ENCODE results near the gene CNTFR.
"Not testable (repeated sequence)": the region's sequence is repeated elsewhere in the genome, so short reads cannot be mapped to it uniquely, and the experiment has no call there.

The CNTFR gene

GRCh38 chr9:34589636-34590380, at the start of gene CNTFR:
CNTFR (minus strand) TSS chr9:34589724; CDS start chr9:34568981, 20,743 bp downstream.
- DNase-seq (ENCODE audit: low read depth), result no peak

- DNase-seq (ENCODE audit: low read depth), result not testable (repeated sequence)
Observed at GRCh38 chr9:34639322-34639721, 49.8 kb upstream of the CNTFR start.

DNA sequence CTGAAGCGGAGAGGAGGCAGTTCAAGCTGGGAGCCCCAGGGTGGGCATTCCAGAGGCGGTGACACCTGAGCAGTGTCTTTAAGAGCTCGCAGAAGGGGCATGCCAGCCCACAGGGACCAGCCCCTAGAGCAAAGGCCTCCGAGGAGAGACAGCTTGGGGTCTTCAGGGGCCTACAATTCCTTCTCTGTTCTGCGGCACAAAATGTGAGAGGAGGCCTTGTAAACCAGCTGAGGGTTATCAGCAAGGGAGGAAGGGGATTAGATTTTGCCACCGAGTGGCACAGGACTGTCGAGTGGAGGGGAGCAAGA, 48.6 kb upstream of the CNTFR start:
- DNase-seq (ENCODE audit: low read depth), result no peak

- peak; percentile 91 for DNase-seq (ENCODE audit: low read depth)
Observed at GRCh38 chr9:34637356-34638137, 48.0 kb upstream of the CNTFR start, which contains the start of gene SIGMAR1. SIGMAR1 (minus strand) TSS chr9:34637787; CDS start chr9:34637697, 90 bp downstream.

- DNase-seq (ENCODE audit: low read depth), result no peak
Observed at GRCh38 chr9:34636791-34637355, 47.3 kb upstream of the CNTFR start.

GRCh38 chr9:34635556-34635955, 46.0 kb upstream of the CNTFR start:
- no peak for DNase-seq (ENCODE audit: low read depth)

- no peak for DNase-seq (ENCODE audit: low read depth)
Observed at GRCh38 chr9:34634551-34635248, 45.2 kb upstream of the CNTFR start.

DNA sequence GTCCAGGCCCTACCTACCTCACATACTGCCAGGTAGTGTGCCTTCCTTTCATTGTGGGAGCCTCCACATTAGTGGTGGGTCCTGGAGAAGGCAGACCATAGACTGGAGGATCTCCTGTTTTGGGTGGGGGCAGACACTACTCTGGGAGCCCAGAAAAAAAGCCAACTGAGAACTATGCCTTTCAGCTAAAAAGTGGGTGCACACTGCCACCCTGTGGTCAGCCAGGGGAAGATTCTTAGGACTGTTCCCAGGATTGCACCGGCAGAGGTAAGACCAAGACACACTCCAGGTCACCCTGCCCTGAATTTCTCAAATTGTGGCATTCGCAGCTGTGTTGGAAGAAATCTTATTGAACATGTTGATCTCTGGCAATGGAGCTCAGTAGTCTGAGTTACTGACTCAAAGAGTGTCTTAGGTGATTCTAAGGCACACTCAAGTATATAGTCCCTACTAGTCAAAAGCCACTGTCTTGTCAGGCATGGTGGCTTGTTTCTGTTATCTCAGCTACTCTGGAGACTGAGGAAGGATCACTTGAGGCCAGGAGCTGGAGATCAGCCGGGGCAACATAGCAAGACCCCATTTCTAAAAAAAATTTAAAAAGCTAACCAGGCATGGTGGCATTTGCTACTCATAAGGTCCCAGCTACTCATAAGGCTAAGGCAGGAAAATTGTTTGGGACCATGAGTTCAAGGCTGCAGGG, 44.5 kb upstream of the CNTFR start:
- peak; percentile 61 for DNase-seq (ENCODE audit: low read depth)

DNA sequence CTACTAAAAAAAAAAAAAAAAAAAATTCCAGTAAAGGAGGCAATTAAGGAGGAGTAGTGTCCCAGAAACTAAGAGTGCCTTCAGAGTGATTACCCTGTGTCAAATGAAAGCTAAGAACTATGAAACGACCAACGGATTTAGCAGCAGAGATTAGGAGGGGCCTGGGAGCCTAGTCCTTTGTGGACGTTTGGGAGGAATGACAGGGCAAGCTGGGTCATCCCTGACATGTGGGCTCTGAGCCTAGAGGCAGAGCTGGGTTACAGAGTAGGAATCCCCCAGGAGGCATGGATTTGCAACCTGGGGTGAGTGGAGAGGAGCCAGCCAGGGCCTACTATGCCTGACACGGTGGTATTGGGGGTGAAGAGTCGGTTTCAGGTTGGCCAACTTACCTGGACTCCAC, 43.6 kb upstream of the CNTFR start:
- DNase-seq (ENCODE audit: low read depth), result no peak

DNA sequence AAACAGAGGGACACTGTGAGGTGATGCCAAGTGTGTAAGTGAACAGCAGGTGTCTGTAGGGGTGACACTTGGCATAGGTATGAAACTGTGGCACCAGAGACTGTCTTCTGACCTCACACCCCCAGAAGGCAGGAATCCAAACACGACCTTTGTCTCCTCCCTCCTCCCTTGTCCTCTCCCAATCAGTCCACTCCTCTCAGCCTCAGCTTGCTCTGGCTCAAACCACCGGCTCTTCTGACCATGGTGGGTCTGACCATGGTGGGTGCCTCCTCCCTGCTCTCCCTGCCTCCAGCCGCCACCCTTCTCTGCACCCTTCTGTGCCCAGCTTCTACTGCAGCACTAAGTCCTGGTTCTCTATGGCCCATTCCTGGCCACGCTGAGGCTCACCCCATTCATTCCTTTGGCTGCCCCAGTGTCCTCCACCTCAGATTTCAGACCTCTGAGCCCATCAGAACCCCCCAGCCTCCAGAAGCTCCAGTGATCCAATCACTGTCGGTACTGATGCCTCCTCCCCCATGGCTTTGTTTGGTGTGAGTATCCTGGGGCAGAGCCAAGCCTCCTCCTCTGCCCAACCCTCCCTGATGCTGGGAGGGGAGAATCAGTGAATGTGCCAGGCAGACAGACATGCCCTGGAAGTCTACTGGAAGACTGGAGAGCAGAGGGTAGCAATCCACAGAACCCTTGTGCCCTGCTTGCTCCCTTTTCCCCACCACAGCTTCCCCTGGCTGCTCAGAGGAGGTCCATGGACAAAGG, 41.1 kb upstream of the CNTFR start:
- DNase-seq (ENCODE audit: low read depth), result no peak

DNA sequence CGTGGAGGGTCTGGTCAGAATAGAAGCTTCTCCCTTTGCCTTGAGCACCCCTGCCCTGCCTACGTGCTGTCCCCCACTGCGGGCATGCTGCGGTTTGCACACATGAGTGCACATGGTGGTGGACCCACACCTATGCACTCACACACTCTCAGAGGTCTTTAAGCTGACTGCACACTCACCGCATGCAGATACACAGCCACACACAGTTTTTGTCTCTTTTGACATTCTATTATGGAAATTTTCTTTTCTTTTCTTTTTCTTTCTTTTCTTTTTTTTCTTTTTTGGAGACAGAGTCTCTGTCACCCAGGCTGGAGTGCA, 39.9 kb upstream of the CNTFR start:
- DNase-seq (ENCODE audit: low read depth), result no peak

GRCh38 chr9:34628656-34629490, 39.3 kb upstream of the CNTFR start, which contains the start of gene ARID3C:
ARID3C (minus strand) TSS chr9:34629066; CDS start chr9:34628014, 1,052 bp downstream.
- DNase-seq (ENCODE audit: low read depth), result no peak

DNA sequence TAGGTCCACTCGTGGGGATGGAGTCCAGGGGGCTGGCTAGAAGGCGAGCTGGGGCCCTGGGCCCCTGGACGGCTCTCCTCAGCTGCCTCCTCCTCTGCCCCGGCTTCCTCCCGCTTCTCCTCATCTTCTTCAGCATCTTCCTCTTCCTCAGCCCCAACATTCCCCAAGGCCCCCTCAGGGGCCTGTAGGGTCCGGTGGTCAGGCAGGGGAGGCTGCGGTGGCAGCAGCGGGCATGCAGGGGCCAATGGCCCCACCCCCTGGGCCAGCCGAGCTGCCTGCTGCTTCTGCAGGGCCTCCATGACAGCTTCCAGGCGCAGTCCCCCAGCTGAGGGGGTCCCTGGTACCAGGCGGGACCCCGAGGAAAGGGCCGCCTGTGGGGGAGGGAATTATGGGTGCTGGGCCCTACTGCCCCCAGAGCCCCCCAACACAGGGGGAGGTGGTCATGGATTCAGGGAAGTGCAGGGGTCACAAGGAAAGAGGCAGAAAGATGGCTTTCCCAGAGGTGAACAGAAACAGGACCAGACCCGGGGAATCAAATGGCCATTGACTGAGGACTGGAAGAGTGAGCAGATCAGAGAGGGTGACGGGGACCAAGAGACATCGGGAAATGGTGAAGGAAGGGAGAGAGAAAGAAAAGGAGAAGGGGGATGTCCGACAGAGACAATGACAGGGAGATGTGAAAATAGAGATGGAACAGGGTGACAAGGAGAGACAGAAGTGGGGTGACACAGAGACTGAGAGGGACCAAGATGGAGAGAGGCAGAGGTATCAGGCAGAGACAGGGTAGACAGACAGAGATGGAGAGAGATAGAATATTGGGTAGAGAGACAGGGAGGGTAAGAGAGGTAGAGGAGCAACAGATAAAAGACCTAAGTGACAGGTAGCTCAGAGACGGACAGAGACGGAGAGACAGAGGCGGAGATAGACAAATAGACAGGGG, 38.5 kb upstream of the CNTFR start:
- DNase-seq (ENCODE audit: low read depth), result no peak

GRCh38 chr9:34625186-34625486, 35.6 kb upstream of the CNTFR start:
- no peak for DNase-seq (ENCODE audit: low read depth)

DNA sequence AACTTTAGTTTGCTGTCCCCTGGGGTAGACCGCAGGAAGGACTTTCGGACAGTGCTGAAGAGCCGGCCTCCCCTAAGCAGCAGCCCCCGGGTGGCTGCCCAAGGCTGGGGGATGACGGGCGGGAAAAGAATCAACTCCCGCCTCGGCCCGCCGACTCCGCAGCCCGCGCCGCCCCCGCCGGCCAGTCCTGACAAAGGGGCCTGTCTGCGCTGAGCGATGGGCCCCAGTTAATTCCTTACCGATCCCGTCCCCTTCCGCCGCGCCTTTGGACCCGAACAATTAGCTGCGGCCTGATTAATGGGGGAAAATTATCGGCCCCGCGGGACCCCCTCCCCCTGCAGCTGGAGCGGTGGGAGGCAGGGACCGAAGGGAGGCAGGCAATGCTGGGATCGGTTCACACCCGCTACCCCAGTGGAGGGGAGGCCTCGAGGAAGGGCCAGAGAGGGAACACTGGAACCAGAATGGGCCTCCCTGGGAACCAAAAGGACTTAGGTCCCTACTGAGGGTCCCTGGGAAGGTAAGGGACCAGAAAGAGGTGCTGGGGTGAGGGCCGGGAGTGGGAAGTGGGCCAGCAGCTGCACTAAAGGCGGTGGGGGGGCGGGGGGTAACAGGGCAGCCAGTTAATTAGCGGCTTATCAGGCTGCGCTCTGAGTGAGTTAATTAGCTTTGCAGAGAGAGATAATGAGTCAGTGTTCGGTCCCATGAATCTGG, 35.1 kb upstream of the CNTFR start:
- no peak for DNase-seq (ENCODE audit: low read depth)

DNA sequence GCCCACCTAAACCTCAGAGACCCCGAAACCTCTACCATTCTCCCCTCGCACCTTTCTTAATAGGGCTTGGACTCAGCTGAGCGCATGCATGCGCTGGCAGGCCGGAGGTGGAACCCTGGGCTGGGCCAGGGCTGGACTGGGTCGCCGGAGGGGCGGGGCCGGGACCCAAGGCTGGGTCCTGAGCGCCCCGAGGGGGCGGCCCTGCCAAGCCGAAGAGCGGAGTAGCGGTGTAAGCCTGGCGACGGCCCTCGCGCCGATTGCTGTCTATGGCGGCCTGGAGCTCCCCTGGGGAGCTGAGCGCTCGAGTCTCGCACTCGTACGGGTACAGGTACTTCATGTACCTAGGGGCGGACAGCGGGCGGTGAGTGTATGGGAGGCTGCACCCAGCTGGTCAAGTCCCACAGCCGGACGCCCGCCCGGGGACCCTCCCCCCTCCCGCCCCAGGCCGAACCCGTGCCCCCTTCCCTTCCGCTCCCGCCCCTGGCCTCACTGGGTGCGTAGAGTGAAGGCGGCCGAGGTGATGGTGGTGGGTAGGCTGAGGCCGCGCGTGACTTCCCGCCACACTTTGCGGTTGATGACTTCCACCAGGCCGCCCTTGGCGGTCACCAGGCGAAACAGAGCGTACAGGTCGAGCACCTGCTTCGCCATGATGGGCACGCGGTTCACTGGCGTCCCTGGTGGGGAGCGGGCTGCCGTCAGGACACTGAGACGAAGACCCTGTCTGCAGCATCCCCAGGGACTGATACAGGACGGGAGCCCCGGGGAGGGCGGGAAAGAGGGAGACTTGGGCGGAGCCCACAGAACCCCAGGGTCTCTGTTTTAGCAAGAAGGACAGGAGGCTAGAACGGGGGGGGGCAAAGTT, 34.1 kb upstream of the CNTFR start:
- no peak for DNase-seq (ENCODE audit: low read depth)

- DNase-seq (ENCODE audit: low read depth), result peak; percentile 85
Observed at GRCh38 chr9:34620061-34620994, 30.8 kb upstream of the CNTFR start, which contains the start of gene DCTN3. DCTN3 (minus strand) TSS chr9:34620495; CDS start chr9:34620464, 31 bp downstream.

Data from stimulated activated CD4-positive, alpha-beta T cell treated with anti-CD3 and anti-CD28 coated beads, Interleukin-2, amount 100 ng/mL, for 4 hours (primary cell).